GM12878 (cell line): ENCODE measurements around the gene SMARCA4. TPM values are rescaled to one million over a fixed set of nuclear protein-coding genes. Genes with fewer than 3 reads are reported as not detected.

Experiments used
- ATAC-seq: fragments of 200-7000 bp; cut with Tn5 transposase; 3 replicates; pipeline ENCODE4 v1.9.1; 2020; ENCODE audit warnings: mild to moderate bottlenecking, moderate library complexity
- BruUV-seq: library from RNA; stranded (reverse); fragments of 400-500 nt; replicated peaks from 2 replicates; lab custom pipeline; 2021; lab: Mats Ljungman, UMichigan
- CTCF ChIA-PET: fragments of 300-600 bp; sonication (Branson Sonifier 250); formaldehyde crosslinking; extraction: SDS; loops from one replicate; lab custom pipeline; 2021; ENCODE audit warnings: inconsistent platforms; lab: Yijun Ruan, JAX
- POLR2A ChIA-PET: fragments of 350-600 bp; formaldehyde crosslinking; extraction: SDS; loops from one replicate; lab custom pipeline; 2021; ENCODE audit warnings: inconsistent platforms; lab: Charles Lee
- RAD21 ChIA-PET: fragments of 300-600 bp; sonication (Branson Sonifier 250); formaldehyde crosslinking; loops from one replicate; lab custom pipeline; 2023; ENCODE audit warnings: antibody characterized with exemption; ENCODE audit not compliant: unreplicated experiment; lab: Charles Lee
- SMC1A ChIA-PET: fragments of 300-600 bp; sonication (Branson Sonifier 250); formaldehyde crosslinking; loops from one replicate; lab custom pipeline; 2023; ENCODE audit not compliant: unreplicated experiment, uncharacterized antibody; lab: Charles Lee
- DNase-seq: peaks from one replicate; pipeline ENCODE4 v3.0.0-alpha.2; 2011; ENCODE audit warnings: low read depth, low spot score
- FAIRE-seq: peaks from 3 replicates; lab custom pipeline; 2011; peaks lifted over from hg19 to GRCh38; lab: Jason Lieb, UNC
- H2AFZ ChIP-seq: 2 replicates; pipeline ENCODE4 v1.6.0; 2011; ENCODE audit warnings: low read depth, low read length, control low read depth; ENCODE audit not compliant: control insufficient read depth
- H3K27ac ChIP-seq: 2 replicates; pipeline ENCODE4 v1.5.1; 2011; ENCODE audit warnings: control low read depth; ENCODE audit not compliant: control insufficient read depth, insufficient read depth
- H3K27me3 ChIP-seq, 2 experiments: replicated peaks in 1 of 2; 2 replicates each; pipeline versions ENCODE4 v1.6.0 to v1.6.1; 2011; ENCODE audit warnings: low read length in 1 of 2; ENCODE audit not compliant: control insufficient read depth in 2 of 2, insufficient read depth in 2 of 2
- H3K36me3 ChIP-seq, 2 experiments: 2 replicates each; pipeline ENCODE4 v1.5.1; 2011; ENCODE audit warnings: low read length in 1 of 2; ENCODE audit not compliant: control insufficient read depth in 2 of 2, insufficient read depth in 2 of 2
- H3K4me1 ChIP-seq: 2 replicates; pipeline ENCODE4 v1.6.1; 2011; ENCODE audit warnings: mild to moderate bottlenecking, low read length, moderate library complexity, mixed read lengths; ENCODE audit not compliant: control insufficient read depth, insufficient read depth
- H3K4me2 ChIP-seq: 2 replicates; pipeline ENCODE4 v1.6.0; 2011; ENCODE audit warnings: control low read depth; ENCODE audit not compliant: control insufficient read depth, insufficient read depth
- H3K4me3 ChIP-seq: fragments of 200-600 bp; sonication (generic); 2 replicates; pipeline ENCODE4 v1.5.1; 2016
- H3K79me2 ChIP-seq: 2 replicates; pipeline ENCODE4 v1.6.0; 2011; ENCODE audit warnings: low read length; ENCODE audit not compliant: control insufficient read depth, insufficient read depth
- H3K9ac ChIP-seq: 2 replicates; pipeline ENCODE4 v1.8.0; 2011; ENCODE audit warnings: low read length, control low read depth, mixed read lengths; ENCODE audit not compliant: control insufficient read depth, insufficient read depth
- H3K9me3 ChIP-seq: replicated peaks from 3 replicates; pipeline ENCODE4 v1.5.1; 2011; ENCODE audit warnings: mild to moderate bottlenecking, low read length; ENCODE audit not compliant: control insufficient read depth, insufficient read depth
- H4K20me1 ChIP-seq: 2 replicates; pipeline ENCODE4 v1.6.0; 2011; ENCODE audit not compliant: control insufficient read depth, insufficient read depth
- BACH1 ChIP-seq: fragments of 450-650 bp; IDR thresholded peaks from 2 replicates; pipeline ENCODE4 v1.6.1; 2017; ENCODE audit warnings: mild to moderate bottlenecking, borderline replicate concordance
- E2F4 ChIP-seq: IDR thresholded peaks from 2 replicates; pipeline ENCODE4 v1.6.1; 2012; ENCODE audit warnings: low read depth, low read length, improper control_type of control experiment
- EGR1 ChIP-seq, 2 experiments: IDR thresholded peaks; 1 replicate in 1 of 2; 2 replicates in 1 of 2; pipeline ENCODE4 v1.6.1; 2011 to 2012; ENCODE audit warnings: low read depth in 2 of 2, low read length in 2 of 2, borderline replicate concordance in 1 of 2, mild to moderate bottlenecking in 1 of 2, moderate library complexity in 1 of 2
- ELK1 ChIP-seq: IDR thresholded peaks from 2 replicates; pipeline ENCODE4 v1.6.1; 2012; ENCODE audit warnings: low read depth, low read length, improper control_type of control experiment
- FOS ChIP-seq: IDR thresholded peaks from 3 replicates; pipeline ENCODE4 v1.6.1; 2011; ENCODE audit warnings: borderline replicate concordance; ENCODE audit not compliant: insufficient read length; ENCODE audit errors: extremely low read depth
- GABPA ChIP-seq: IDR thresholded peaks from 2 replicates; pipeline ENCODE4 v1.6.1; 2014; ENCODE audit warnings: antibody characterized with exemption, low read depth, mild to moderate bottlenecking, inconsistent platforms
- JUND ChIP-seq: IDR thresholded peaks from 2 replicates; pipeline ENCODE4 v1.6.1; 2012; ENCODE audit warnings: low read depth, mild to moderate bottlenecking, low read length, improper control_type of control experiment, moderate library complexity
- NFYB ChIP-seq: IDR thresholded peaks from 2 replicates; pipeline ENCODE4 v1.6.1; 2011; ENCODE audit warnings: low read depth, mild to moderate bottlenecking, low read length, improper control_type of control experiment, moderate library complexity; ENCODE audit not compliant: insufficient read depth
- ZBED1 ChIP-seq: IDR thresholded peaks from 2 replicates; pipeline ENCODE4 v1.6.1; 2016; ENCODE audit warnings: borderline replicate concordance
- ZNF622 ChIP-seq: fragments of 450-650 bp; IDR thresholded peaks from 2 replicates; pipeline ENCODE4 v1.6.1; 2017; ENCODE audit warnings: mild to moderate bottlenecking, inconsistent platforms
- ZNF687 ChIP-seq: fragments of 450-650 bp; IDR thresholded peaks from 2 replicates; pipeline ENCODE4 v1.6.1; 2017; ENCODE audit warnings: mild to moderate bottlenecking, moderate library complexity
- WGBS: methylation state at CpG from one replicate; pipeline ENCODE4 v1.1.6; 2016; ENCODE audit warnings: low lambda C conversion rate; ENCODE audit not compliant: insufficient replicate concordance, insufficient coverage; ENCODE audit errors: missing lambda C conversion rate; 5-methylcytosine and 5-hydroxymethylcytosine counted together
- in situ Hi-C: fragments of 300-500 bp; cut with MboI; formaldehyde crosslinking; loops from 9 replicates; pipeline ENCODE4 v1.14.3; 2018; ENCODE audit warnings: mixed read lengths
- intact Hi-C: fragments of 100-400 bp; cut with micrococcal nuclease; formaldehyde crosslinking; loops from one replicate; pipeline ENCODE4 v1.14.2; 2022; ENCODE audit not compliant: unreplicated experiment
- polyA plus RNA-seq, 11 experiments: library from polyadenylated mRNA; depleted of rRNA in 4 of 11; unstranded in 6 of 11; stranded (reverse) in 5 of 11; fragments of >200 nt; fragmentation: Nextera tagmentation in 4 of 11; fragmentation: Illumina TruSeq in 1 of 11; extraction: Ambion mirVana in 4 of 11; extraction: Trizol in 1 of 11; gene quantifications; 1 replicate in 1 of 11; 2 replicates in 10 of 11; pipeline versions ENCODE4 v1.2.1 to v1.2.3, GENCODE V29; 2011 to 2016; ENCODE audit warnings: inconsistent platforms in 2 of 11, missing spikeins in 2 of 11, low read depth in 1 of 11
- total RNA-seq, 4 experiments: library from RNA; depleted of rRNA in 3 of 4; stranded (reverse); fragments of >200 nt in 3 of 4; fragmentation: Illumina TruSeq in 1 of 4; extraction: Trizol in 1 of 4; gene quantifications; 2 replicates each; pipeline versions ENCODE4 v1.2.1 to v1.2.3, GENCODE V29; 2013 to 2021

Gene SMARCA4
- total and polyA plus RNA-seq, 10 of the 15 experiments (the other 5 are each of a cell fraction or from before 2014, with no cell fraction given): 22.4 to 175 (median 57.4) TPM

GRCh38 chr19:10988921-10989320 lies 28.1 kb downstream of the SMARCA4 start (continued):
- no peak for TF ChIP-seq BACH1
- no peak for TF ChIP-seq EGR1 (IDR thresholded peaks at IDR 0.05; ENCODE audit: borderline replicate concordance in 1 of 2, low read depth in 2 of 2, low read length in 2 of 2)
- no peak for TF ChIP-seq ELK1
- no peak for TF ChIP-seq E2F4

GRCh38 chr19:10991076-10991475 lies 30.2 kb downstream of the SMARCA4 start:
- CTCF ChIA-PET: interaction anchor here (1.2 to 1.4 kb wide), 2 partner anchors 45 to 50 kb away, joined by 3 to 8 read pairs; no protein-coding TSS in a partner anchor
- TF ChIP-seq NFYB (no peak), ZBED1 (no peak), JUND (no peak), ZNF622 (no peak), ZNF687 (no peak), GABPA (no peak), FOS (no peak)

More at GRCh38 chr19:10991076-10991475, 30.2 kb downstream of the SMARCA4 start:
- Histone ChIP-seq H3K4me2 (no peak overlapping the region), H3K4me3 (no peak overlapping the region), H3K9me3 (no peaks in the 10 kb centered on the region), H3K9ac (no peak overlapping the region), H3K36me3 (peaks cover 25 to 49% of the 10 kb centered on the region in 2 experiments; a peak in 3 of 4 replicates), H3K4me1 (no peaks in the 10 kb centered on the region), H3K27me3 (no peaks in the 10 kb centered on the region), H3K27ac (no peak overlapping the region), H3K79me2 (no peaks in the 10 kb centered on the region), H2AFZ (no peak overlapping the region), H4K20me1 (no peaks in the 10 kb centered on the region; the same call in 1 of the 2 replicates)
- ATAC-seq (no peak), DNase-seq (no peak), FAIRE-seq (no peak)
- in situ Hi-C loops (no loop called here), intact Hi-C loops (no loop called here)
- 93% methylated on average over 20 of the region's 20 CpGs for WGBS
- RAD21 ChIA-PET: no interaction called here
- BruUV-seq: no TSS peak
- SMC1A ChIA-PET: no interaction called here
- POLR2A ChIA-PET: interaction anchor here (1.0 kb wide), 1 partner anchor 13 kb away, joined by 4 read pairs; no protein-coding TSS in a partner anchor
